ENCODE data around the gene NAA25. TPM values are rescaled to one million over a fixed set of nuclear protein-coding genes. Genes with fewer than 3 reads are reported as not detected.

Gene NAA25
- 14.1 and 35.8 TPM in 2 replicates for total RNA-seq (2014; rRNA removed; shearing (Covaris generic))

- DNase-seq (ENCODE audit: low spot score), result peak; percentile 77
Measured at GRCh38 chr12:112108202-112109079, at the start of gene NAA25. NAA25 (minus strand) TSS chr12:112108783; CDS start chr12:112108773, 10 bp downstream.

GRCh38 chr12:112153893-112154219 is 45.3 kb upstream of the NAA25 start:
- no peak for DNase-seq (ENCODE audit: low spot score)

- DNase-seq (ENCODE audit: low spot score), result no peak
Measured at GRCh38 chr12:112153181-112153892, 44.8 kb upstream of the NAA25 start.

GRCh38 chr12:112151766-112152541 is 43.4 kb upstream of the NAA25 start:
- DNase-seq (ENCODE audit: low spot score), result peak; percentile 2

GRCh38 chr12:112149596-112149995 is 41.0 kb upstream of the NAA25 start:
- DNase-seq (ENCODE audit: low spot score), result no peak

- peak; percentile 5 for DNase-seq (ENCODE audit: low spot score)
Measured at GRCh38 chr12:112148031-112148513, 39.5 kb upstream of the NAA25 start.

GRCh38 chr12:112146123-112146522 is 37.5 kb upstream of the NAA25 start:
- no peak for DNase-seq (ENCODE audit: low spot score)

- DNase-seq (ENCODE audit: low spot score), result no peak
Measured at GRCh38 chr12:112140728-112141127, 32.1 kb upstream of the NAA25 start.

- DNase-seq (ENCODE audit: low spot score), result no peak
Measured at GRCh38 chr12:112134731-112135130, 26.1 kb upstream of the NAA25 start.

- DNase-seq (ENCODE audit: low spot score), result no peak
Measured at GRCh38 chr12:112133418-112133817, 24.8 kb upstream of the NAA25 start.

- no peak for DNase-seq (ENCODE audit: low spot score)
Measured at GRCh38 chr12:112131686-112132085, 23.1 kb upstream of the NAA25 start.

- DNase-seq (ENCODE audit: low spot score), result peak; percentile 30
Measured at GRCh38 chr12:112130441-112130998, 21.9 kb upstream of the NAA25 start.

GRCh38 chr12:112126911-112127310 is 18.3 kb upstream of the NAA25 start:
- no peak for DNase-seq (ENCODE audit: low spot score)

GRCh38 chr12:112126000-112126438 is 17.4 kb upstream of the NAA25 start:
- no peak for DNase-seq (ENCODE audit: low spot score)

GRCh38 chr12:112125250-112125999 is 16.8 kb upstream of the NAA25 start, which contains the start of gene TRAFD1:
TRAFD1 (plus strand) TSS chr12:112125560; CDS start chr12:112130523, 4,963 bp downstream.
- DNase-seq (ENCODE audit: low spot score), result peak; percentile 95

GRCh38 chr12:112124918-112125249 is 16.3 kb upstream of the NAA25 start:
- DNase-seq (ENCODE audit: low spot score), result no peak

GRCh38 chr12:112122823-112123690 is 14.5 kb upstream of the NAA25 start:
- peak; percentile 95 for DNase-seq (ENCODE audit: low spot score)

GRCh38 chr12:112121780-112122565 is 13.4 kb upstream of the NAA25 start:
- peak; percentile 94 for DNase-seq (ENCODE audit: low spot score)

GRCh38 chr12:112117685-112118084 is 9.1 kb upstream of the NAA25 start:
- no peak for DNase-seq (ENCODE audit: low spot score)

All from H4 (cell line).